C1 segment of cervical spinal cord (tissue), 14 donors: ENCODE results near the gene CHRNA7.
"Not testable (repeated sequence)": the region's sequence is repeated elsewhere in the genome, so short reads cannot be mapped to it uniquely, and the experiment has no call there.

Experiments
- DNase-seq, 14 donors: peaks; one replicate each; lab custom pipeline; 2025; lab: John Stamatoyannopoulos, UW

Gene CHRNA7

DNA sequence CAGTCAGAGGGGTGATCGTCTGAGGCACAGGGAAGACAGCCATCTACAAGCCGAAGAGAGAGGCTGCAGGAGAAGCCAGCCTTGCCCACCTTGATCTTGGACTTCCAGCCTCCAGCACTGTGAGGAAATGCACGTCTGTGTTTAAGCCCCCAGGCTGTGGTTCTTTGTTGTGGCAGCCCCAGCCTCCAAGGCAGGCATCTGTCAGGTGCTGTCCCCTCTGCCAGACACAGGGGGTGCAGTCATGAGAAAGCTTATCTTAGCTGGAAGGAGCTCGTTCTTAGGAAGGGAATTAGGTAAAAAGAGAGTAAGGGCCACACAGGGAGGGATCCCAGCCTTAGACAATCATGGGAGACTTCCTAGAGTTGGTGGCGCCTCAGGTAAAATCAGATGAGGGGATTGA lies 150.3 kb downstream of the CHRNA7 start:
- not testable (repeated sequence) for DNase-seq

DNA sequence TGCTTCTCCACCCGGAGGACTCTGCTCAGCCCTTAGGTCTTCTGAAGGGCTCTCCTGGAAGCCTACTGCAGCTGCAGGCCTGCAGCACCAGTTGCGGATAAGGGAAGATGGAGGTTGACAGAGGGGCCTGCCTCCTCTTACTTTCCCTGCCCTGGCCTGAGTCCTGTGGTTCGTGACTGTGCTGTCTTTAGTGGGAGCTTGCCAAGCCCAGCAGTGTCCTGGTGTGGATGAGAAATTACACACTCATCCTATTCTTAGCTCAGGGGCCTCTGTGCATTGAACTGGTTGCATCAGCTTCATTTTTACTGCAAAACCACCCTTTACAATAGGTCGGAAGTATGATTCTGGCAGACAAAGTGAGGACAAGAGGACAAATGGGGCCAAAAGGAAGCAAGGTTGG lies 163.5 kb downstream of the CHRNA7 start:
- DNase-seq, result not testable (repeated sequence)

GRCh38 chr15:32196206-32196605 lies 165.9 kb downstream of the CHRNA7 start:
- DNase-seq, result not testable (repeated sequence)

GRCh38 chr15:32198938-32199337 lies 168.6 kb downstream of the CHRNA7 start:
- DNase-seq, result not testable (repeated sequence)

DNA sequence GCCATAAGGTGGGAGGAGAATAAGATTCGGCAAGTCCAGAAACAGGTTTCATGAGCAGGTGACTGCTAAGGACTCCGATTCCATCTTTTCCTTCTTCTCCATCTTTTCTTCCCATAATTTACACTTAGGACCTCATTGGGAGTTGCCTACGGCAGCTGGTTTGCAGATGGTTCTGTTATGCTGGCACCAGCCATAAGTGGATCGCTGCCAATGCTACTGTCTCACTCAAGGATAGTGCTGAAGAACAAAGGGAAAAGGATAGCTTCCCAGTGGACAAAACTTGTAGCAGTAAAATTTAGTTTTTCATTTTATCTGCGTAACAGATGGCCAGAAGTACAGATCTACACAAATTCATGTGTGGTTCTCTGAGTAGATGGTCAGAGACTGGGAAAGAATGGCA lies 178.8 kb downstream of the CHRNA7 start:
- not testable (repeated sequence) for DNase-seq

DNA sequence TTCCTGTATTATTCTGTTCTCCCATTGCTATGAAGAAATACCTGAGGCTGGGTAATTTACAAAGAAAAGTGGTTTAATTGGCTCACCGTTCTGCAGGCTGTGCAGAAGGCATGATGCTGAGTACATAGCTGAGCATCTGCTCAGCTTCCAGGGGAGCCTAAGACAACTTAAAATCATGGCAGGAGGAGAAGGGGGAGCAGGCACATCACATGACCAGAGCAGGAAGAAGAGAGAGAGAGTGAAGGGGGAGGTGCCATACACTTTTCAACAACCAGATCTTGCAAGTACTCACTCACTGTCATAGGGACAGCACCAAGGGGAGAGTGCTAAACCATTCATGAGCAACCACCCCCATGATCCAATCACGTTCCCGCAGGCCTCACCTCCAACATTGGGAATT lies 188.4 kb downstream of the CHRNA7 start:
- DNase-seq, result no peak
